Stimulated activated naive CD4-positive, alpha-beta T cell treated with Interleukin-2 at 50 U/mL for 16 hours (primary cell): ENCODE results near the gene SCN2B.

Experiments
- DNase-seq: peaks from one replicate; lab custom pipeline; 2025; lab: John Stamatoyannopoulos, UW

SCN2B gene

DNA sequence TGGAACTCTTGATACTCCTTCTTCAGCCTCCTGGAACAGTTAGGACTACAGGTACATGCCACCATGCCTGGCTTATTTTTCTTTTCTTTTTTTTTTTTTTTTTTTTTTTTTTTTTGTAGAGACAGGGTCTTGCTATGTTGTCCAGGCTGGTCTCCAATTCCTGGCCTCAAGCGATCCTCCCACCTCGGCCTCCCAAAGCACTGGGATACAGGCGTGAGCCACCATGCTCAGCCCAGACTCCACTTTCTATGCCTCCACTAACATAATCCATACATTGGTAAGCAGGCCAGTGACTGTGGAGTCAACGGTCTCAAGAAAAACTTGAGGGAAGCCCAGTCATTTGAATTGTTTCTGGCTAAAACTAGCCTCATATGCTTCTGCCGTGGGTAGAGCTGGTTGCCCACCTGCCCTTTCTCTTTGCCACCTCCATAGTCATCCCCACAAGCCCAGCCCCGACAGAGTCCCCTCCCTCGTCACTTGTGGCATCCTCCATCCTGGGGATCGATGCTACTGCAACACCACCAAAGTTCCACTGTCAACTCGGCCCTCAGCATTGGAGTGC is 2.4 kb downstream of the SCN2B start:
- no peak for DNase-seq

GRCh38 chr11:118172356-118172755 is 4.1 kb downstream of the SCN2B start:
- DNase-seq = no peak

DNA sequence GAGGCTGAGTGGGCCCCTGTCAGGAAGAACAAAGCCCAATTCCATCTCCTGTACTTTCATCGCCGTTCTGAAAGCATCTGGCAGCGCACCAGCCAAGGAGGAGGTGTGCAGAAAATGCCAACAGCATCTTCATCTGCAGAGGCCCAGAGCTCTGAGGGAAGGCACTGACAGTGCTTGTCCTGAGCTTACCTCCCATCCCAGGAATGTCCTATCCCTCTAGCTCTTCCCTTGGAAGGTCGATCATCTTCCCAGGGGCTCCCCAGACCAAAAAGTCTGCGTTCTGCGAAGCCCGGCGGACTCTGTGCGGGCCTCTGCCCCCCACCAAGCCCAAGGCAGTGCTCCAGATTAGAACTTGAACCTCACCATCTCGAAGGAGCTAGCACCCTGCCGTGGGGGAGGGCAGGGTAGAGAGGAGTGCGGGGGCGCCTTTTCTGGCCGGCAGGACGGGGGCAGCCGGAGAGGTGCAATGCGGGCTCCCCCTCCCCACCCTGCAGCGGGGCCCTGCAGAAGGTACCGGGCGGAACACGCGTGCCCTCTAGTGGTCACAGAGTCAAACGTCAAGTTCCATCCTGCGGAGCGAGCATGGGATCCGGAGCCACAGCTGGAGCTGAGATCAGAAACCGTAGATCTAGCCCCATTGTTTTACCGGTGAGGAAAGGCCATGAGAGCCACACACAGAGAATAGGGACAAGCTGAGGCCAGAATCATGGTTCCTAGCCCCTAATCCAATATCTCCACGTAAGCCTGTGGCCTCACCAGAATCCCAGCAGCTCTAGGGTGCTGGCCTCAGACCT is 5.0 kb downstream of the SCN2B start:
- peak; percentile 63 for DNase-seq

- DNase-seq = no peak
Observed at GRCh38 chr11:118170882-118171268, 5.6 kb downstream of the SCN2B start.

DNA sequence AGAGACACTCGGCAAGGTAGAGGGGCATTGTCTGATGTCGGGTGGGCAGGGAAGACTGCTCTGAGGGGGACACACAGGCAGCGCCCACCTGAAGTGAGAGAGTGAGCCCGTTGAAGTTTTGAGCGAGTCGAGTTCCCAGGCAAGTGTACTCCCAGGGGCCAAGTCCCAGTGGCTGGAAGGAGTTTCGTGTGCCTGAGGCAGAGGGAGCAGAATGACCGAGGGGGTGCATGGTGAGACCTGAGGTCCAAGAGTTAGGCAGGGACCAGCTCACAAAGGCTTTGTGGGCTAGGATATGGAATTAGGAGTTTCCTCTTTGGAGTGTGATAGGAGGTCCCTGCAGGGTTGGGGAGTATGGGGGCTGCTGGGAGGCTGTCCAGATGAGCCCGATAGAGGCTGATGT is 6.2 kb downstream of the SCN2B start:
- no peak for DNase-seq

GRCh38 chr11:118169300-118170140 is 6.9 kb downstream of the SCN2B start:
- DNase-seq = no peak

DNA sequence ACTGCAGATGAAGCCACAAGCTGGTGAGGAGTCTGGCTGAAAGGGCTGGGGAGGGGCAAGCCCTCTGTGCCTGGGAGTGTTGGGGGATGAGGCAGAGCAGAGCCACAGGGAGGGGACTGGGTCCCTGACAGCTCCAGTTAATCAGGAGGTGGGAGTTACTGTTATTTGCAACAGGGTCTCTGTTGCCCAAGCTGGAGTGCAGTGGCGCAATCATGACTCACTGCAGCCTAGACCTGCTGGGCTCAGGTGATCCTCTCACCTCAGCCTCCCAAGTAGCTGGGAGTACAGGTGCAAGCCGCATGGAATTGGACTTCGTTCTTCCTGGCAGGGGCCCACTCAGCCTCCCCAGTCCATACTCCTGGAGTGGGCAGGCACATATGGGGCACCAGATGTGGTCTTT is 7.7 kb downstream of the SCN2B start:
- DNase-seq = no peak

GRCh38 chr11:118168316-118168715 is 8.1 kb downstream of the SCN2B start:
- DNase-seq = no peak

DNA sequence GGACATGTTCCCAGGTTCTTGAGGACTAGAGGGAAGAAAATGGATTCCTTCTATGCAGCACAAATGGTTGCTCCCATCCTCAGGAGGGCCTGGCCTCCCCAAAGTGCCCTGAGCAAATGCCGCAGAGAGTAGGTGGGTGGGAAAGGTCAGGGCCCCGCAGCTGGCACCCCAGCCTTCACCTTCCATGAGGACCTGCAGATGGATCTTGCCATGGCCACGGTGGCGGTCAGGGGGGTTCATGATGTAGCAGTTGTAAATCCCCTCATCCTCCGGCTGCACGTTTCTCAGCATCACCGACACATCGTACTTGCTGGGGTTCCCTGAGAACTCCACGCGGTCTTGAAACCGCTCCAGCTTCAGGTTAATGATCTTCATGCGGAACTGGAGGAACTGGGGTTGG is 8.5 kb downstream of the SCN2B start:
- DNase-seq = no peak

DNA sequence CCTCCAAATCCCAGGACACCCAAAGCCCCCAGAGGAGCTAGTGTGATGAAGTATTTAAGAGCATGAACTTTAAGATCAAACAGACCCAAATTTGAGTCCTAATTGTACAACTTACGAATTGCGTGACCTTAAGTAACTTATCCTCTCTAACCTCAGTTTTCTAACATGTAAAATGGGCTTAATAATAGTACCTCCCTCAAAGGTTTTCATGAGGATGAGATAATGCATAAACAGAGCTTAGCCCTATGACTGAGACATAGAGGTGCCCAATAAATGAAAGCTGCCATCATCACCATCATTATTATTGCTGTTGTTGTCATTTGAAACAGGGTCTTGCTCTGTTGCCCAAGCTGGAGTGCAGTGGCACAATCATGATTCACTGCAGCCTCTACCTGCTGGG is 9.2 kb downstream of the SCN2B start:
- no peak for DNase-seq

GRCh38 chr11:118166641-118167040 is 9.8 kb downstream of the SCN2B start:
- DNase-seq = no peak

GRCh38 chr11:118164885-118165284 is 11.6 kb downstream of the SCN2B start:
- DNase-seq = no peak

DNA sequence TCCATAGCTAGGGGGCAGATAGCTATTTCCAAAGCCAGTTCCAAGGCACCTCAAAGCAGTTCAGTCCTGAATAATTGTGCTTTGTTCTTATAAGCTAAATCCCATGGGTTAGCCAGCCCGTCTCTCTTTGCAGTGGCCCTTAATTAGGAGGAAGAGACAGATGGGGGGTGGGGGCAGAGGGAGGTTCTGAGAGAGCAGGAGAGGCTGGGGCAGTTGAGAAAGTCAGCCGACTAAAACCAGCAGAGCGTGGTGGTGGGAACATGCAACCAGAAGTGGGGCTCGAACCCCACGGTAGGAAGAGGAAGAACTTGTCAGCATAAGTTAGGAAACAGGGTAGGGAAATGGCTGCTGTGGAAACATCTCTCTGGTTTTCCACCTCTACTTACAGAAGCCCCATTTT is 12.9 kb downstream of the SCN2B start:
- DNase-seq = no peak

- no peak for DNase-seq
Observed at GRCh38 chr11:118162846-118163245, 13.6 kb downstream of the SCN2B start.

DNA sequence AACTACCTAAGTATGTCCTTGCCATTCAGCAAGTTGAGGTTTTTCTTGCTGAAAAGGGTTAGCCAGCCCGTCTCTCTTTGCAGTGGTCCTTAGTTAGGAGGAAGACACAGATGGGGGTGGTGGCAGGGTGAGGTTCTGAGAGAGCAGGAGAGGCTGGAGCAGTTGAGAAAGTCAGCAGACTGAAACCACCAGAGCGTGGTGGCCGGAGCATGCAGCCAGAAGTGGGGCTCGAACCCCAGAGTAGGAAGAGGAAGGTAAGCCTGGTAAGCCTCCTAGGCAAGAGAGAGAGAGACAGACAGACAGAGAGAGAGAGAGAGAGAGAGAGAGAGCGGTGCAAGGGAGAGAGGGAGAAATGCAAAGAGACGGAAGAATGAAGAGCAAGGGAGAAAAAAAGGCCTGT is 14.7 kb downstream of the SCN2B start:
- no peak for DNase-seq

- DNase-seq = no peak
Observed at GRCh38 chr11:118157186-118157895, 19.1 kb downstream of the SCN2B start.

GRCh38 chr11:118156531-118157185 is 19.8 kb downstream of the SCN2B start:
- peak; percentile 16 for DNase-seq

DNA sequence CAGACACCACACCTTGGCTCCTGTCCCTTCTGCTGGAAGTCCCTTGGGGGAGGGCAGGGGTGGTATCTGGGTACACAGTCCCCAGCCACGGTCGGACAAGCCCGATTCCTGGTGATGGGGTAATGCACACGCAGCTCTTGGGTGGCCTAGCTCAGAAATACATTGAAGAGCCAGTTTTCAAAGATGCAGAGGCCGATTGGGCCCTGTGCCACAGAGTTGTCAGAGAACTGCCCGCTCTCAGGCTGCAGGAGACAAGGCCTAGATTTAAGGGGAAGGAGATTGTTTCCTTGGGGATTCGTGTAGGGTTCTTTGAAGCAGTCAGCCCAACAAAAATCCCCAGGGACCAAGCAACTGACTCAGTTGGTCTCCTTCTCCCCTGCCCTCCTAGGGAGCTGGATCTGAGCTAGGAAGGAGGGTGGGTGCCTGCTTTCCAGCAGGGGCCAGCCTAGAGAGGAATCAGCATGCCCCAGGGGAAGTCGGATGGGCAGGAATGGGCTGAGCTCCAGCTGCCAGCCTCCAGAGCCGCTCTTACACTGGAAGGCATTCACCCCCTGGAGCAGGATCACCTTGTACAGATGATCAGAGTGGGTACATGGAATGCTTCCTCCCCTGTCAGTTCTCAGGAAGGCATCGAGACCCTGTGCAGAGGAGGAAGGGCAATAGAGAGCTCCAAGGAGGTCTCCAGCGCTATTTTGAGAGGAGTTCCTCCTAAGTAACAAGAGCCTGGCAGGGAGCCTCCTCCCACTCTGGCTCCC is 20.5 kb downstream of the SCN2B start:
- no peak for DNase-seq

- DNase-seq = no peak
Observed at GRCh38 chr11:118154641-118155040, 21.8 kb downstream of the SCN2B start.

DNA sequence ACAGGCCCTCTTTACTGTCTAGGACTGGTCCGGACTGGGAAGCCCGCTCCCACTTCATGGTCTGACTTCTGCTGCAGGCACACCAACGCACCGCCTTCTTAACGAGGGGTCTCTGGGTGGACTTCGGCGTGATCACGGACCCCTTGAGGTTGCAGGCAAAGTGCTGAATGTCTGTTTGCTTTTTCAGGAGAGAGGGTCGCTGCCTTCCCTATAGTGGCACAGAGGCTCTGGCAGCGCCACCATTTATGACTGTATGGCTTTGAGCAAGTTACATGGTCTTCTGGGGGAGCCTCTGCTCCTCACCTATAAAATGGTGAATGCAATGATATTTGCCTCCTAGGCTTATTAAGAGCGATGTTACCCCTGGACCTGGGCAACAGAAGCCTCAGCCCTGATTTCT is 22.5 kb downstream of the SCN2B start:
- DNase-seq = no peak

DNA sequence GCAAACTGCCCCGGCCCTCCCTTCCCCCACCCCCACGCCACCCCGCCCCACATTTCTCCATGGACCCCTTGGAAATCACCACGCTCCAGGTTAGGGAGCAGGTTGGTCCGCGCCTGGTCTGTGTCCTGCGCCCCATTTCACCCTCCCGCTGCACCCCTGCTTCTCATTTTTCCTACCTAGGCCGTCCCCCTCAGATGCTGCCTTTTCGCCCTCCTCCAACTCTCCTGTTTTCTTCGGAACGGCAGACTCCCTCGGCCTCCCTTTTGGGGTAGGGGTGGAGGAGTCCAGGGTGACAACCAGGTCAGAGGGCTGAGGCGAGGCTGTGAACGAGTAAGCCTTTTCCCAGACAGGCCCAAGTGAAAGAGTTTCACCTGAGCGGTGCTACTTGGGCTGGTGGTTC is 22.9 kb downstream of the SCN2B start:
- DNase-seq = no peak
